WERI-Rb-1 (cell line): ENCODE data around the gene WEE1.
"Not testable (repeated sequence)": the region's sequence is repeated elsewhere in the genome, so short reads cannot be mapped to it uniquely, and the experiment has no call there.

Source experiments
- DNase-seq: peaks from one replicate; pipeline ENCODE4 v3.0.0-alpha.2; 2020
- H3K27ac ChIP-seq: fragments of 250-450 bp; sonication (Bioruptor Pico); 2 replicates; pipeline ENCODE4 v1.5.1; 2020; ENCODE audit warnings: mild to moderate bottlenecking, moderate library complexity
- H3K27me3 ChIP-seq: fragments of 250-450 bp; sonication (Bioruptor Pico); 2 replicates; pipeline ENCODE4 v1.5.1; 2021; ENCODE audit warnings: mild to moderate bottlenecking, low read depth, moderate library complexity; ENCODE audit not compliant: insufficient read depth, severe bottlenecking
- H3K36me3 ChIP-seq: fragments of 250-450 bp; sonication (Bioruptor Pico); 2 replicates; pipeline ENCODE4 v1.5.1; 2020; ENCODE audit warnings: mild to moderate bottlenecking, moderate library complexity
- H3K4me3 ChIP-seq: 2 replicates; pipeline ENCODE4 v1.5.1; 2011; ENCODE audit warnings: low read depth, mild to moderate bottlenecking, control low read depth, low read length
- H3K9me3 ChIP-seq: fragments of 250-450 bp; sonication (Bioruptor Pico); 2 replicates; pipeline ENCODE4 v1.5.1; 2021; ENCODE audit warnings: mild to moderate bottlenecking, moderate library complexity; ENCODE audit not compliant: severe bottlenecking
- TF ChIP-seq, protein P1 (sequence below): IDR thresholded peaks from 2 replicates; pipeline ENCODE4 v1.5.1; 2011; ENCODE audit warnings: low read depth, mild to moderate bottlenecking, control low read depth, inconsistent platforms, low read length

WEE1 gene

GRCh38 chr11:9596926-9597464 is 23.5 kb downstream of the WEE1 start:
- TF ChIP-seq, protein P1, sequence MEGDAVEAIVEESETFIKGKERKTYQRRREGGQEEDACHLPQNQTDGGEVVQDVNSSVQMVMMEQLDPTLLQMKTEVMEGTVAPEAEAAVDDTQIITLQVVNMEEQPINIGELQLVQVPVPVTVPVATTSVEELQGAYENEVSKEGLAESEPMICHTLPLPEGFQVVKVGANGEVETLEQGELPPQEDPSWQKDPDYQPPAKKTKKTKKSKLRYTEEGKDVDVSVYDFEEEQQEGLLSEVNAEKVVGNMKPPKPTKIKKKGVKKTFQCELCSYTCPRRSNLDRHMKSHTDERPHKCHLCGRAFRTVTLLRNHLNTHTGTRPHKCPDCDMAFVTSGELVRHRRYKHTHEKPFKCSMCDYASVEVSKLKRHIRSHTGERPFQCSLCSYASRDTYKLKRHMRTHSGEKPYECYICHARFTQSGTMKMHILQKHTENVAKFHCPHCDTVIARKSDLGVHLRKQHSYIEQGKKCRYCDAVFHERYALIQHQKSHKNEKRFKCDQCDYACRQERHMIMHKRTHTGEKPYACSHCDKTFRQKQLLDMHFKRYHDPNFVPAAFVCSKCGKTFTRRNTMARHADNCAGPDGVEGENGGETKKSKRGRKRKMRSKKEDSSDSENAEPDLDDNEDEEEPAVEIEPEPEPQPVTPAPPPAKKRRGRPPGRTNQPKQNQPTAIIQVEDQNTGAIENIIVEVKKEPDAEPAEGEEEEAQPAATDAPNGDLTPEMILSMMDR, result no peak
- no peak overlapping the region for H3K27ac ChIP-seq
- H3K36me3 ChIP-seq, result no peaks in the 10 kb centered on the region
- no peaks in the 10 kb centered on the region for H3K27me3 ChIP-seq
- no peak for DNase-seq
- no peaks in the 10 kb centered on the region for H3K9me3 ChIP-seq
- no peak overlapping the region for H3K4me3 ChIP-seq

DNA sequence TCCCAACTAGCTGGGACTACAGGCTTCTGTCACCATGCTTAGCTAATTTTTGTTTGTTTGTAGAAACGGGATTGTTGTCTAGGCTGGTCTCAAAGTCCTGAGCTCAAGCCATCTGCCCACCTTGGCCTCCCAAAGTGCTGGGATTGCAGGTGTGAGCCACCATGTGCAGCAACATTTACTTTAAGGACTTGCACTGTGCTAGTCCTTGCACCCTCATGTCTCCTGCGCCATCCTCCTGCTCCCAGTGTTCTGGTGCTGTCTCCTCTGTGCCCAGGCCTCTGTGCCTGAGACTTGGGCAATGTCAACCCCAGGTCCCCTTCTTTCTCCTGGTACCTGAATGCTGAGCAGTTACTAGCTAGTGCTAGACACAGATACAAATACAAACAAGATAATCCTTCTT is 26.7 kb downstream of the WEE1 start:
- TF ChIP-seq, protein P1, result no peak
- H3K4me3 ChIP-seq, result no peak overlapping the region
- no peak for DNase-seq
- no peaks in the 10 kb centered on the region for H3K9me3 ChIP-seq
- H3K27ac ChIP-seq, result no peak overlapping the region
- H3K27me3 ChIP-seq, result no peaks in the 10 kb centered on the region
- H3K36me3 ChIP-seq, result no peaks in the 10 kb centered on the region

- Histone ChIP-seq H3K27ac (no peak overlapping the region), H3K27me3 (no peaks in the 10 kb centered on the region), H3K36me3 (no peaks in the 10 kb centered on the region), H3K4me3 (no peak overlapping the region), H3K9me3 (no peaks in the 10 kb centered on the region)
- no peak for DNase-seq
- TF ChIP-seq, protein P1, result no peak
Measured at GRCh38 chr11:9600644-9601036, 27.2 kb downstream of the WEE1 start.

DNA sequence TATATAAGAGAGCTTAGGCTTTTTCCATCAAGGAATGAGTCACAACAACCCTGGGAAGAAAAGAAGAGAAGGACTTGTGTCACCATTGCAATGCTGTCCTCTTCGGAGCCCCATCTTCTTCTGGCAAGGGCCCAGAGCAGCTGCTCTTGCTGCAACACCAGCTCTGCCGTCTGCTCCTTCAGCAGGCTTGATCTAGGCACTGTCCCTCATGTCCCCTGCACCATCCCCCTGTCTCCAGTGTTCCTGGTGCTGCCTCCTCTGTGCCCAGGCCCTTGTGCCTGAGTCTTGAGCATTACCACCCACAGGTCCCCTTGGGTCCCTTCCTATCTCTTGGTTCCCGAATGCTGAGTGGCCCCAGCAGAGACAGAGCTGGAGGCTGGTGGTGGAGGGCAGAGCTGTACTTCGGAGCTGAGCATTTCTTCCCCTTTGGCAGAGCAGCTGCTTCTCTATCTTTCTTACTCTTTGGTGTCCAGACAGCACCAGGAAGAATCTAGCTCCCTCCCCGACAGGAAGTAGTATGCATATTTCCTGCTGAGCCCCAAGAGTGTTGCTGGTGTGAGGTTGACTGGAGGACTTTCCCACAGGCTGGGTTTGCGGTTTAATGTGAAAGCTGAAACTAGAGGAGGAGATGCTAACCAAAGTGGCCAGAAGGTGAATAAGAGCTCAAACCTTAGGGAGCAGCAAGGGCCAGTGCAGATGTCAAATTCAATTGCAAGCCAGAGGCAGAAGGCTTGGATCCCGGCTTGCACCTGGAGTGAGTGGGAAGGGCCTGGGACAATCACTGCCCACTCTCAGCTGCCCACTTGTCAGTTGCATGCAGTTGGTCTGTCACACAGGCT is 27.8 kb downstream of the WEE1 start:
- no peak overlapping the region for H3K4me3 ChIP-seq
- TF ChIP-seq, protein P1, result no peak
- no peak for DNase-seq

DNA sequence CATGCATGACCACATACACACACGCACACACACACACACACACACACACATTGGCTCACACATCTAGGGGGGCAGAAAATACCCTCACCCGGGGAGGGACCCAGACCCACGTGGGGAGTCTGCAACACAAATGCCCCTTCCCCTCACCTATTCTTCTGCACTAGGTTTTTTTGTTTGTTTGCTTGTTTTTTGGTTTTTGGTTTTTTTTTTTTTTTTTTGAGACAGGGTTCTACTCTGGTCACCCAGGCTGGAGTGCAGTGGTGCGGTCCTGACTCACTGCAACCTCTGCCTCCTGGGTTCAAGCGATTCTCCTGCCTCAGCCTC is 28.4 kb downstream of the WEE1 start:
- no peak for DNase-seq
- H3K27ac ChIP-seq, result no peak overlapping the region

More for the DNA sequence above, 27.8 kb downstream of the WEE1 start:
- no peaks in the 10 kb centered on the region for H3K27me3 ChIP-seq
- no peaks in the 10 kb centered on the region for H3K36me3 ChIP-seq
- H3K27ac ChIP-seq, result no peak overlapping the region
- H3K9me3 ChIP-seq, result no peaks in the 10 kb centered on the region

DNA sequence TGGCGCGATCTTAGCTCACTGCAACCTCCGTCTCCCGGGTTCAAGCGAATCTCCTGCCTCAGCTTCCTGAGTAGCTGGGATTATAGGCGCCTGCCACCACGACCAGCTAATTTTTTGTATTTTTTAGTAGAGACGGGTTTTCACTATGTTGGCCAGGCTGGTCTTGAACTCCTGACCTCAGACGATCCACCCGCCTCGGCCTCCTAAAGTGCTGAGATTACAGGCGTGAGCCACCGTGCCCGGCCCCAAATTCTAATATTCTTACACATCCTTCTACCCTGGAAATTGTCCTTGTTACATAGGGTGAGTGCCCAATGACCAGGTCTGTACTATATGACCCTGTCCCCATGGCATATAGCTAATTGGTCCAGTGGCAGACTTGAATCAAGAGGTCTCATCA is 29.7 kb downstream of the WEE1 start:
- H3K36me3 ChIP-seq, H3K27ac ChIP-seq, H3K27me3 ChIP-seq, H3K9me3 ChIP-seq, H3K4me3 ChIP-seq, DNase-seq: not testable (repeated sequence)

More for the DNA sequence above, 28.4 kb downstream of the WEE1 start:
- H3K9me3 ChIP-seq, result no peaks in the 10 kb centered on the region
- no peaks in the 10 kb centered on the region for H3K27me3 ChIP-seq
- H3K36me3 ChIP-seq, result no peaks in the 10 kb centered on the region
- TF ChIP-seq, protein P1, result no peak
- H3K4me3 ChIP-seq, result no peak overlapping the region
